ENCODE measurements around the gene C6orf132.

- no peak for TF ChIP-seq CTCF (IDR thresholded peaks at IDR 0.05)
- no peak for TF ChIP-seq EP300 (IDR thresholded peaks at IDR 0.05)
- no peak for TF ChIP-seq POLR2A (IDR thresholded peaks at IDR 0.05)
Observed at GRCh38 chr6:42140756-42141602, 1.4 kb downstream of the C6orf132 start.

Measured in suprapubic skin (tissue), 3 donors.